CD4-positive, alpha-beta T cell (primary cell): ENCODE measurements around the gene TSPYL4. TPM values are rescaled to one million over a fixed set of nuclear protein-coding genes. Genes with fewer than 3 reads are reported as not detected.

Experiments
- ATAC-seq: fragments of 200-7000 bp; cut with Tn5 transposase; one replicate; pipeline ENCODE4 v1.10.0; 2022; ENCODE audit warnings: mild to moderate bottlenecking; ENCODE audit not compliant: poor library complexity
- CTCF ChIA-PET: fragments of 350-600 bp; sonication (Branson Sonifier 250); formaldehyde crosslinking; loops from one replicate; lab custom pipeline; 2021; ENCODE audit warnings: antibody characterized with exemption, inconsistent platforms; lab: Charles Lee
- POLR2A ChIA-PET: fragments of 350-600 bp; sonication (Branson Sonifier 250); formaldehyde crosslinking; loops from one replicate; lab custom pipeline; 2021; ENCODE audit warnings: antibody characterized with exemption, inconsistent platforms; lab: Charles Lee
- DNase-seq, 14 experiments: peaks; one replicate each; pipeline ENCODE4 v3.0.0-alpha.2; 2013 to 2020; ENCODE audit warnings: mixed read lengths in 2 of 14
- H3K27ac ChIP-seq, 2 donors: one replicate each; pipeline versions ENCODE4 v1.5.1 to v1.7.0; 2013; ENCODE audit warnings: low read length in 2 of 2, low read depth in 1 of 2, mild to moderate bottlenecking in 1 of 2
- H3K27me3 ChIP-seq, 2 experiments: 1 replicate in 1 of 2; 2 replicates in 1 of 2; pipeline versions ENCODE4 v1.6.1 to v1.7.0; 2013; ENCODE audit warnings: low read length in 2 of 2, control low read depth in 1 of 2, mild to moderate bottlenecking in 1 of 2, moderate library complexity in 1 of 2; ENCODE audit not compliant: insufficient read depth in 2 of 2, control insufficient read depth in 1 of 2
- H3K36me3 ChIP-seq: one replicate; pipeline ENCODE4 v1.6.1; 2013; ENCODE audit warnings: low read length, control low read depth; ENCODE audit not compliant: insufficient read depth
- H3K4me1 ChIP-seq: one replicate; pipeline ENCODE4 v1.6.1; 2013; ENCODE audit warnings: low read length, control low read depth; ENCODE audit not compliant: insufficient read depth
- H3K4me3 ChIP-seq: one replicate; pipeline ENCODE4 v1.5.1; 2013; ENCODE audit warnings: mild to moderate bottlenecking, low read length, moderate library complexity
- H3K9me3 ChIP-seq, 2 experiments: 1 replicate in 1 of 2; 2 replicates in 1 of 2; pipeline versions ENCODE4 v1.6.1 to v1.7.0; 2013; ENCODE audit warnings: low read length in 2 of 2, mild to moderate bottlenecking in 2 of 2, control low read depth in 1 of 2, moderate library complexity in 1 of 2; ENCODE audit not compliant: control insufficient read depth in 1 of 2, insufficient read depth in 1 of 2
- H3K27ac Mint-ChIP-seq: one replicate; pipeline ENCODE4 v1.8.0; 2020; ENCODE audit warnings: mixed read lengths
- H3K27me3 Mint-ChIP-seq: one replicate; pipeline ENCODE4 v1.8.0; 2021; ENCODE audit warnings: mixed read lengths
- H3K36me3 Mint-ChIP-seq: one replicate; pipeline ENCODE4 v1.8.0; 2021; ENCODE audit warnings: low read depth, mixed read lengths
- H3K4me1 Mint-ChIP-seq: one replicate; pipeline ENCODE4 v1.8.0; 2021; ENCODE audit warnings: low read depth, mixed read lengths
- H3K4me3 Mint-ChIP-seq: one replicate; pipeline ENCODE4 v1.8.0; 2020; ENCODE audit warnings: mild to moderate bottlenecking, mixed read lengths
- H3K9me3 Mint-ChIP-seq: one replicate; pipeline ENCODE4 v1.8.0; 2020; ENCODE audit warnings: mixed read lengths
- intact Hi-C, 2 experiments: fragments of 100-400 bp; cut with DNase I in 1 of 2; cut with micrococcal nuclease in 1 of 2; formaldehyde crosslinking; loops; one replicate each; pipeline versions ENCODE4 v1.15.1 to v1.9.0; 2023 to 2025; cut with DNase I, micrococcal nuclease
- total RNA-seq, 174 experiments: library from RNA in 2 of 174; stranded (reverse) in 2 of 174; gene quantifications; one replicate each; pipeline ENCODE4 v1.2.3 and lab custom pipeline; 2021 to 2026
- TF ChIP-seq, protein P1 (sequence below): fragments of 200-600 bp; IDR thresholded peaks from one replicate; pipeline ENCODE4 v1.8.0; 2022; ENCODE audit warnings: antibody characterized with exemption, mild to moderate bottlenecking

Gene TSPYL4
- total RNA-seq, 2 experiments from 2014 or later: 35.9 to 37.7 TPM

DNA sequence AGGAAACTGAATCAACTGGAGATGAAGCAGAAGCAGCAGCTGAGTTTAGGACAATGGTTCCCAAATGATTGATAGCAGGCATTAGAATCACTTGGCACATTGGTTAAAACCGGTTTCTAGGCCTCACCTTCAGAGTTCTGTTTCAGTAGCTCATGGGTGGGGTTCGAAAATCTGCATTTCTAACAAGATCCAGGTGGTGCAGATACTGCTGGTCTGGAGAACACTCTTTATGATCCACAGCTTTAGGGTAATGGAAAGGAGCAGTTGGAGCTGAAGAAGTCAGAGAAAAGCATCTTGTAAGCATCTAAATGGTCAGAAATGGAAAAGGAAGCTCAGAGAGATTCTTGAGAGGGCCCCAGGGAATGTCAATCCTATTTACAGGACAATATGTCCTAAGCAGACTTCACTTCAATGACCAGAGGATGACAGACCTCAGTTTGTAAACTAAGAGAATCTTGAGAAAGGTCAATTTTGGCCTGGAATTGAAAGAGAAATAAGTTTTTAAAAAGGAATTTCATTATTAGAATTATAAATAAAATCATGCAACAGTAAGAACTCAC is 17.4 kb upstream of the TSPYL4 start:
- Mint-ChIP-seq H3K27ac (no peak overlapping the region), H3K9me3 (no peaks in the 10 kb centered on the region), H3K4me3 (no peak overlapping the region), H3K4me1 (peaks cover 56% of the 10 kb centered on the region), H3K36me3 (peaks cover 58% of the 10 kb centered on the region), H3K27me3 (no peaks in the 10 kb centered on the region)
- H3K27me3 ChIP-seq: no peaks in the 10 kb centered on the region
- intact Hi-C loops: loop anchor here in 1 of 2 experiments (5.0 kb wide), 1 partner anchor 54 kb away; no protein-coding TSS in a partner anchor
- ATAC-seq (no peak), DNase-seq (no peak)
- peaks cover 51% of the 10 kb centered on the region for H3K36me3 ChIP-seq
- TF ChIP-seq, protein P1, sequence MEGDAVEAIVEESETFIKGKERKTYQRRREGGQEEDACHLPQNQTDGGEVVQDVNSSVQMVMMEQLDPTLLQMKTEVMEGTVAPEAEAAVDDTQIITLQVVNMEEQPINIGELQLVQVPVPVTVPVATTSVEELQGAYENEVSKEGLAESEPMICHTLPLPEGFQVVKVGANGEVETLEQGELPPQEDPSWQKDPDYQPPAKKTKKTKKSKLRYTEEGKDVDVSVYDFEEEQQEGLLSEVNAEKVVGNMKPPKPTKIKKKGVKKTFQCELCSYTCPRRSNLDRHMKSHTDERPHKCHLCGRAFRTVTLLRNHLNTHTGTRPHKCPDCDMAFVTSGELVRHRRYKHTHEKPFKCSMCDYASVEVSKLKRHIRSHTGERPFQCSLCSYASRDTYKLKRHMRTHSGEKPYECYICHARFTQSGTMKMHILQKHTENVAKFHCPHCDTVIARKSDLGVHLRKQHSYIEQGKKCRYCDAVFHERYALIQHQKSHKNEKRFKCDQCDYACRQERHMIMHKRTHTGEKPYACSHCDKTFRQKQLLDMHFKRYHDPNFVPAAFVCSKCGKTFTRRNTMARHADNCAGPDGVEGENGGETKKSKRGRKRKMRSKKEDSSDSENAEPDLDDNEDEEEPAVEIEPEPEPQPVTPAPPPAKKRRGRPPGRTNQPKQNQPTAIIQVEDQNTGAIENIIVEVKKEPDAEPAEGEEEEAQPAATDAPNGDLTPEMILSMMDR: no peak
- H3K27ac ChIP-seq: no peak overlapping the region
- H3K9me3 ChIP-seq: no peaks in the 10 kb centered on the region
- no peak overlapping the region for H3K4me3 ChIP-seq
- ChIA-PET POLR2A (interaction anchor here (1.2 to 5.4 kb wide), 3 partner anchors 8 to 300 kb away, joined by 3 to 92 read pairs (median 12); partner anchors contain the start of genes RWDD1, TSPYL1 and TSPYL4), CTCF (interaction anchor here (1.6 to 2.9 kb wide), 2 partner anchors 17 kb away, joined by 3 to 9 read pairs; partner anchors contain the start of gene TSPYL4)
- peaks cover 21% of the 10 kb centered on the region for H3K4me1 ChIP-seq

DNA sequence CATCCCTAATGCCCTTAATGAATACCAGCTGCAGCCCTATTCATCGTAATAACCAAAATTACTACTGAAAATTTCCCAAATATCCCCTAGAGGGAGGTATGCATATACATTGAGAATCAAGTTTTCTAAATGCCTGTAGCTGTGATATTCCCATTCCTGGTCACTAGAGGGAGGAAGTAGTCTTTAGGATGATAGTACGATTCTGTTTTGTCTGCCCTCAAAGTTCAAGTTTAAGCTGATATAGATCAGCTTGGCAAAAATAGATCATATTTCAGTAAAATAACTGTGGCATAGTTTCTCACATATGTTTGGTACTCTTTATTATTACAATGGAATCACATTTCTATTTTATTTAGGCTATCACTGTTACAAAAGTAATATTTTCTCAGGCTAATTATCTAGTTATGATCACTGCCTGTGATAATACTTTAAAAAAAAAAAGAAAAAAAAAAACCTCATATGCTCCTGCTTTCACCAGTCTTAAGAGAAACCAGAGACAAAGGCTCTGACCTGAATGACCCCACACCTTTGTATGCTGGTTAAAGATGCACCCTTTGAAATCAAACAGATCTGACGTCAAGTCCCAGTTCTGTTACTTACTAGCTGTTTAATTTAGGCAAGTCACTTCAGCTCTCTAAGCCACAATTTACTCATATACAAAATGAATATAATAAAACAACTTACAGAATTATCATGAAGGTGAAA is 14.9 kb upstream of the TSPYL4 start:
- peaks cover 39% of the 10 kb centered on the region for H3K36me3 Mint-ChIP-seq
- intact Hi-C loops: loop anchor here (1.0 to 5.0 kb wide), 4 partner anchors 14 to 376 kb away; partner anchors contain the start of gene TSPYL4 (in 1 of the 2)
- peak overlapping the region in 1 of 2 donors; percentile 10 for H3K27ac ChIP-seq
- H3K9me3 ChIP-seq: peaks cover 0 to 2% of the 10 kb centered on the region in 2 experiments
- DNase-seq: peak in 3 of 14 experiments; percentile 67 to 81 (median 76)
- no peak overlapping the region for H3K4me3 Mint-ChIP-seq
- no peak overlapping the region for H3K4me3 ChIP-seq
- H3K27me3 Mint-ChIP-seq: no peaks in the 10 kb centered on the region
- no peaks in the 10 kb centered on the region for H3K9me3 Mint-ChIP-seq
- peaks cover 9% of the 10 kb centered on the region for H3K4me1 ChIP-seq
- peaks cover 38% of the 10 kb centered on the region for H3K4me1 Mint-ChIP-seq
- peaks cover 37% of the 10 kb centered on the region for H3K36me3 ChIP-seq
- peak overlapping the region; percentile 4 for H3K27ac Mint-ChIP-seq
- ATAC-seq: peak; percentile 95
- ChIA-PET POLR2A (interaction anchor here (1.4 to 5.4 kb wide), 3 partner anchors 10 to 302 kb away, joined by 5 to 92 read pairs (median 7); partner anchors contain the start of genes RWDD1, TSPYL1 and TSPYL4), CTCF (interaction anchor here (0.6 to 3.3 kb wide), 24 partner anchors 9 to 355 kb away, joined by 3 to 42 read pairs (median 5); partner anchors contain the start of genes RWDD1, TSPYL1 and TSPYL4)
- TF ChIP-seq, protein P1: peak; percentile 94
- no peaks in the 10 kb centered on the region for H3K27me3 ChIP-seq

DNA sequence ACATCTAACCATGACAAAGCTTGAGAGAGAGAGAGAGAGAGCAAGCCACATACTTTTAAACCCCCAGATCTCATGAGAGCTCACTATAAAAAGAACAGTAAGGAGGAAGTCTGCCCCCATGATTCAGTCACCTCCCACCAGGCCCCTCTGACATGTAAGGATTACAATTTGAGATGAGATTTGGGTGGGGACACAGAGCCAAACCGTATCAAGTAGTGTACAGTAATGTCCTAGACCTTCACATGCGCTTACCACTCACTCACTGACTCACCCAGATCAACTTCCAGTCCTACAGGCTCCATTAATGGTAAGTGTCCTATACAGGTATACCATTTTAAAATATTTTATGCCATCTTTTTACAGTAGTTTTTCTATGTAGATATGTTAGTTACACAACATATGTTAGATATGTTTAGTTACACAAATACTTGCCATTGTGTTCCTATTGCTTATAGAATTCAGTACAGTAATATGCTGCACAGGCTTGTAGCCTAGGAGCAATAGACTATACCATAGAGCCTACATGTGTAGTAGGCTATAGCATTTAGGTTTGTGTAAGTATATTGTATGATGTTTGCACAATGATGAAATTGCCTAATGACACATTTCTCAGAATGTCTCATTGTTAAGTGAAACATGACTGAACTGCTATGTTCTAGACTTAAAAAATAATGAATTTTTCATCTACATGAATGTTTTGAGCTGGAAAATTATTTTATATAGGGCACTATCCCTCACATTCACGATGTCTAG is 14.1 kb upstream of the TSPYL4 start:
- ATAC-seq: no peak
- H3K9me3 Mint-ChIP-seq: no peaks in the 10 kb centered on the region
- peaks cover 31% of the 10 kb centered on the region for H3K4me1 Mint-ChIP-seq

More for the DNA sequence above, 14.1 kb upstream of the TSPYL4 start:
- TF ChIP-seq, protein P1: no peak
- ChIA-PET CTCF (interaction anchor here (1.0 to 3.3 kb wide), 21 partner anchors 9 to 355 kb away, joined by 3 to 42 read pairs (median 5); partner anchors contain the start of genes RWDD1, TSPYL1 and TSPYL4), POLR2A (interaction anchor here (1.4 to 5.4 kb wide), 3 partner anchors 11 to 303 kb away, joined by 5 to 92 read pairs (median 7); partner anchors contain the start of genes RWDD1, TSPYL1 and TSPYL4)
- peaks cover 0 to 4% of the 10 kb centered on the region in 2 experiments for H3K9me3 ChIP-seq
- H3K27me3 ChIP-seq: no peaks in the 10 kb centered on the region
- peaks cover 5% of the 10 kb centered on the region for H3K4me1 ChIP-seq
- intact Hi-C loops: loop anchor here (1.0 to 5.0 kb wide), 4 partner anchors 13 to 377 kb away; partner anchors contain the start of gene TSPYL4 (in 1 of the 2)
- H3K4me3 ChIP-seq: no peak overlapping the region
- peaks cover 30% of the 10 kb centered on the region for H3K36me3 ChIP-seq
- Mint-ChIP-seq H3K36me3 (peaks cover 38% of the 10 kb centered on the region), H3K4me3 (no peak overlapping the region), H3K27me3 (no peaks in the 10 kb centered on the region), H3K27ac (peak overlapping the region; percentile 4)
- H3K27ac ChIP-seq: no peak overlapping the region
- DNase-seq: no peak
